Motor neuron (in vitro differentiated cells): ENCODE data around the gene SLC15A4. TPM values are rescaled to one million over a fixed set of nuclear protein-coding genes. Genes with fewer than 3 reads are reported as not detected.

ENCODE experiments used
- ATAC-seq, 8 experiments: fragments of 200-7000 bp; cut with Tn5 transposase; replicated peaks in 6 of 8; 2 replicates each; pipeline ENCODE4 v1.8.0; 2021; ENCODE audit warnings: mild to moderate bottlenecking in 8 of 8, moderate library complexity in 8 of 8
- H3K27ac ChIP-seq, 2 donors: fragments of 250-450 bp; sonication (Bioruptor Pico); 2 replicates each; pipeline ENCODE4 v1.9.0; 2021; ENCODE audit warnings: antibody characterized with exemption in 2 of 2, mild to moderate bottlenecking in 2 of 2, moderate library complexity in 1 of 2
- H3K4me1 ChIP-seq, 2 donors: fragments of 250-450 bp; sonication (Bioruptor Pico); replicated peaks in 1 of 2; 2 replicates each; pipeline ENCODE4 v1.6.1; 2021; ENCODE audit warnings: antibody characterized with exemption in 2 of 2, mild to moderate bottlenecking in 2 of 2, moderate library complexity in 1 of 2
- H3K4me3 ChIP-seq, 5 donors: fragments of 250-450 bp; sonication (Bioruptor Pico); 2 replicates each; pipeline ENCODE4 v1.9.0; 2021; ENCODE audit warnings: antibody characterized with exemption in 5 of 5, mild to moderate bottlenecking in 5 of 5, moderate library complexity in 4 of 5
- WGBS, 10 experiments: fragments of 450-650 bp; shearing (Covaris generic); methylation state at CpG; one replicate each; pipeline ENCODE4 v1.0.0; 2022; 5-methylcytosine and 5-hydroxymethylcytosine counted together
- in situ Hi-C, 9 experiments: fragments of 400-800 bp; cut with MboI; loops; one replicate each; pipeline ENCODE4 v1.15.0; 2021; ENCODE audit warnings: low sequenced_read_pairs in 9 of 9, low pct_unique_long_range_greater_than_20kb in 2 of 9; ENCODE audit not compliant: unreplicated experiment in 9 of 9
- total RNA-seq, 8 experiments: library from RNA; unstranded; fragments of 300-600 nt; gene quantifications; 2 replicates each; pipeline versions ENCODE4 v1.2.3 to v1.2.4, GENCODE V29; 2022

The SLC15A4 gene
- total RNA-seq, 8 experiments from 2014 or later, result 1.8 to 13.9 (median 6.6) TPM

DNA sequence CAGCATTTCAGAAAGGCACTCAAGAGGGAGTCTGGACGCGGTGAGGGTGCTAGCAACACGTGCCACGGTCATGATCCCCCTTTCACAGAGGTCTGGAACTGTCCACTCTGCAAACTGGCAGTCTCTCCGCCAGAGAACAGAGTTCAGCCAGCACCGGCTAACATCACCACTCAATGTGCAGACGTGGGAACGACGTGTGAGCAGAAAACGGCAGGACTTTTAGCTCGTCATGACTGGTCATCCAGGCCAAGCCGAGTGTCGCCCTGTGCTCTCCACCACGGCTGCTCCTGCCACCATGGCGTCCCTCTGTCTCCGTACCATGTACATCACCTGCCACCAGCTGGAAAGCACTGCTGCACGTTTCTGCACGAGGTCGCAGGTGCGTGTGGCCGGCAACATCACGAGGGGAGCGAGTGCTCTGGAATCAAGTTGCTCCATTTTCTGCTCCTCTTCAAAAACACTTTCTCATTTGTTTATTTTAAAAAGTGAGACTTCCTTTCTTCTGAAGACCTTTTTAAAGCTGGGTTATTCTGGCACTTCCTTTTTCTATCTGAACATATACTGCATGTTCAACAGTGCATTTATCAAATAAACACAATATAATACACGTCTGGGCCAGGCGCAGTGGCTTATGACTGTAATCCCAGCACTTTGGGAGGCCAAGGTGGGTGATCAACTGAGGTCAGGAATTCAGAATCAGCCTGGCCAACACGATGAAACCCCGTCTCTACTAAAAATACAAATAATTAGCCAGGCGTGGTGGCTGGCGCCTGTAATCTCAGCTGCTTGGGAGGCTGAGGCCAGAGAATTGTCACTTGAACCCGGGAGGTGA lies 28.0 kb downstream of the SLC15A4 start:
- no peak for ATAC-seq
- in situ Hi-C loops, result loop anchor here in 2 of 9 experiments (25.0 kb wide), 2 partner anchors 533 to 1117 kb away; partner anchors contain the start of genes TMEM132C (in 1 of the 2) and TMEM132D (in 1 of the 2)
- no peak overlapping the region for H3K27ac ChIP-seq
- H3K4me3 ChIP-seq, result no peak overlapping the region
- no peaks in the 10 kb centered on the region for H3K4me1 ChIP-seq
- WGBS, 10 experiments, result 33 to 100% (median 79%) methylated on average over 1 to 21 of the region's 30 CpGs; no CpG with 5 or more reads in 3 of the 10 experiments

DNA sequence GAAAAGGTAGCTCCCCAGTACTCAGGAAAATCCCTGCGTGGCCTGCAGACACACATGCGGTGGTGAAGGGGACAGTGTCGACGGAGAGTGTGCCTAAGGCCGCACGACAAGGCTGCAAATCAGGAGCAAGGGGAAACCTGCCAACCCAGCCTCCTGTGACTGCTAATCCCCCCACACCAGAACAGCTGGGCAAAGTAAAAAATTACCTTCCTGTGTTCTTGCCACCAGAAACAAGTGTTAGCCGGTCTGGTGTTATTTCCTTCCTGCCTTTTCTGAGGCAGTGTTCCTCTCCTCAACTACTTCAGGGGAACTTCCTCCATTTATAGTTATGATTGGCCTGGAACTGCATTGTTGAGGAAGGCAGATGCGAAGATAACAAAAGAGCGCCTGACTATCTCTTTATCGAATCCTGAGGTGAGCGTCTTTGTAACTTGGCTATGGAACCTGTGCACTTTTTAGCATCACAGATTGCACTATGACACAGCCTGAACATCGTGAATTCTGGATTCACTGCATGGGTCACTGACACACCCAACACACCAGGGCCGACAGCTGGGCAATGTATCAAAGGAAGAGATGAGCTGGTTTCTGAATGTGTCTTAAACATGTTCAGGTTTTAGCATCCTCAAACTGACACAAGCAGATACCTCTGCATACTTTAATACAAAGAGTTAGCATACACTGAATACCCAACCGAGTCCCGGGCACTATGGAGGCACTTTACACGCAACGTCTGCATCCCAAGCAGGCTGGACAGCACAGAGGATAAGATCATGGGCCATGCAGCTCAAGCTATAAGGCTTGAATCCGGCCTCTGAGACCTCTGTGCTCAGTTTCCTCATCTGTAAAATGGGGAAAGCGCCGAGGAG lies 28.9 kb downstream of the SLC15A4 start:
- WGBS, 10 experiments, result 60 to 100% (median 77%) methylated on average over 1 to 13 of the region's 20 CpGs; no CpG with 5 or more reads in 1 of the 10 experiments
- ATAC-seq, result no peak
- no peak overlapping the region for H3K27ac ChIP-seq
- in situ Hi-C loops, result loop anchor here in 2 of 9 experiments (25.0 kb wide), 2 partner anchors 533 to 1117 kb away; partner anchors contain the start of genes TMEM132C (in 1 of the 2) and TMEM132D (in 1 of the 2)
- H3K4me3 ChIP-seq, result no peak overlapping the region
- H3K4me1 ChIP-seq, result no peaks in the 10 kb centered on the region

DNA sequence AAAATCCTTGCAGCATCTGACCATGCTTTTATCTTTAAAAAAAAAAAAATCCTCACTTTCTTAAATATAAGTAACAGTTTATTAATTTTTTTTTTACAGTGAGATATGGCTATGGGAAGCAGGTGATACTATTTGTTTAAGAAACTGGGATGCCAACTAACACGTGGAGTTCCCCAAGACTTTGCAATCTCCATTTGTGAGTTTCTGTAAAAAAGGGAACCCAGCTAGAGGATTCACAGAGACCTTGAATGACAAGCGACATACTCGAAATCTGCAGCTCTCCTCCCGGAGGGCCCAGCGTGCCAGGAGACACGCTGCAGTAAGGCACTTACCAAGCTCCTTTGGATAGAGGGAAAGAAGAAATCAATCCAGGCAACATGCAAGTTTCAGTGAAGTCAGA lies 30.1 kb downstream of the SLC15A4 start:
- Histone ChIP-seq H3K4me1 (no peaks in the 10 kb centered on the region), H3K27ac (no peak overlapping the region), H3K4me3 (no peak overlapping the region)
- ATAC-seq, result no peak
- 63 to 100% (median 95%) methylated on average over 1 to 4 of the region's 6 CpGs; no CpG with 5 or more reads in 3 of the 10 experiments for whole genome bisulfite sequencing, 10 experiments
- in situ Hi-C loops, result loop anchor here in 2 of 9 experiments (25.0 kb wide), 2 partner anchors 531 to 1119 kb away; partner anchors contain the start of genes TMEM132C (in 1 of the 2) and TMEM132D (in 1 of the 2)

DNA sequence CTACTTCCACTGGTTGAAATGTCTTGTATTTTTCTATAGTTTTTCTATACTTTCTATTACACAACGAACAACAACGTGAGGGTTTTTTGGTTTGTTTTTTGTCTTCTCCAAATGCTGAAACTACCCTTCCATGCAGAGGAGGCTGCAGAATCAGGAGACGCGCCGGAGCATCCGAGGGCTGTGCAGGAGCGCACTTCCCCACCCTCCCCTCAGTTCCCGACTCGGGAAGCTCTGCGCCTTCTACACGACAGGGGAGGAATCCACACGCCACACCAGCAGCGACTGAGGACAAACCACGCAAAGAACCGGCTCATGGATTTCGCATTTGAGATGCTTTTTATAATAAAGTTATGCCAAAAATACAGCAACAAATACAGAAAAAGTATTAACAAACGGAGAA lies 30.9 kb downstream of the SLC15A4 start:
- no peak for ATAC-seq
- H3K4me1 ChIP-seq, result no peaks in the 10 kb centered on the region
- H3K4me3 ChIP-seq, result no peak overlapping the region
- 47 to 99% (median 89%) methylated on average over 1 to 16 of the region's 17 CpGs for WGBS, 10 experiments
- in situ Hi-C loops, result loop anchor here in 2 of 9 experiments (25.0 kb wide), 2 partner anchors 531 to 1119 kb away; partner anchors contain the start of genes TMEM132C (in 1 of the 2) and TMEM132D (in 1 of the 2)
- no peak overlapping the region for H3K27ac ChIP-seq

DNA sequence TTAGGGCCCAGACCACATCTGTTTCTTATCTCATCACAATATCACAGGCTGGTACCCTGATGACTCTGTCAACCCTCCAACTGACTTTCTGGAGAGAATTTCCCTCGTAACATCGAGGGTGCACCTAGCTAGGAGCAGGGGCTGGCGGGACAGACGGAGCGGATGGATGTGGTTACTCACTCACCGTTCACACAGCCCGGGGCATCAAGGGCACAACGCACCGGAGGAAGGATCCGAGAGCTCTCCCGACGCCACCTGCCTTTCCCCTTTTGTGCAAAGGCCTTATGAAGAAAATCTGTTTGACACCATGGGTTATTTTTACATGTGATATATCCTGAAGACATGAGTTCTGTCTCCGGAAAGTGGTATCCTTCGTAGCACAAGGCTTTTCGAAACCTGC lies 31.4 kb downstream of the SLC15A4 start:
- WGBS, 10 experiments, result 33 to 100% (median 89%) methylated on average over 1 to 10 of the region's 15 CpGs; no CpG with 5 or more reads in 1 of the 10 experiments
- Histone ChIP-seq H3K27ac (no peak overlapping the region), H3K4me1 (no peaks in the 10 kb centered on the region), H3K4me3 (no peak overlapping the region)
- ATAC-seq, result no peak
- in situ Hi-C loops, result loop anchor here in 2 of 9 experiments (25.0 kb wide), 2 partner anchors 530 to 1120 kb away; partner anchors contain the start of genes TMEM132C (in 1 of the 2) and TMEM132D (in 1 of the 2)

DNA sequence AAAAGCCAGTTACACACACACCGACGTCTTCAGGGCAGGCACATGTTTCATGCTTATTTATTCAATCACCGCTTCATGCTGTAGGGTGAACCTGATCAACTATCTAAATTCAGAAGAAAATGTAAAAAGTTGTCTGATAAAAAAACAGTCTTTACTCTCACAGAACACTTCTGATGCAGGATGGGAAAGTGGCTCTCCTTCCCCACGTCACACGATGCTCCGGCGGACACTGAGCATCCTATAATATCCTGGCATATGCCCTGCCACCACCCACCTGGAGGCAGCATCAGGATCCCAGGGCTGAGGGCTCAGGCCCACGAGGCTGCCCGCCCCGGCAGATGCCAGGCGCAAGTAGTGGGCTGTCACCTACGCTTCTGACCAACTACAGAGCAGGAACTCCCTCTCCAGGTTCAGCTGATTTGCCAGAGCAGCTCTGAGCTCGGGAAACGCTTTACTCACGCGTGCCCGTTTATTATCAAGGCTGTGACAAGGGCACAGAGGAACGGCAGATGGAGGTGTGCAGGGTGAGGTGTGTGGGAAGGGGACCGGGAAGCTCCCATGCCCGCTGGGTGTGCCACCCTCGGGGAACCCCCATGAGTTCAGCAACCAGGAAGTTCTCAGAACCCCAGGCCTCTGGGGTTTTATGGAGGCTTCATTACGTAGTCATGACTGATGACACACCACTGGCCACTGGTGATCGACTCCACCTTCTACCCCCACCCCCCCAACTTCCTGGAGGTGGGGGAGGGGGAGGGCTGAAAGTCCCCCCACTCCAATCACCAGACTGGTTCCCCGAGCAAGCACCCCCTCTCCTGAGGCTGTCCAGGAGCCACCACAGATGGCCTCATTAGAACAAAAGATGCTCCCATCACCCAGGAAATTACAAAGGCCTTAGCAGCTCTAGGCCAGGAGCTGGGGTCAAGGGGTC lies 32.1 kb downstream of the SLC15A4 start:
- H3K27ac ChIP-seq, result no peak overlapping the region
- ATAC-seq, result peak in 1 of 8 experiments; percentile 17
- no peaks in the 10 kb centered on the region for H3K4me1 ChIP-seq
- no peak overlapping the region for H3K4me3 ChIP-seq
- 47 to 100% (median 82%) methylated on average over 2 to 10 of the region's 24 CpGs; no CpG with 5 or more reads in 2 of the 10 experiments for WGBS, 10 experiments
- in situ Hi-C loops, result loop anchor here in 2 of 9 experiments (25.0 kb wide), 2 partner anchors 529 to 1121 kb away; partner anchors contain the start of genes TMEM132C (in 1 of the 2) and TMEM132D (in 1 of the 2)

DNA sequence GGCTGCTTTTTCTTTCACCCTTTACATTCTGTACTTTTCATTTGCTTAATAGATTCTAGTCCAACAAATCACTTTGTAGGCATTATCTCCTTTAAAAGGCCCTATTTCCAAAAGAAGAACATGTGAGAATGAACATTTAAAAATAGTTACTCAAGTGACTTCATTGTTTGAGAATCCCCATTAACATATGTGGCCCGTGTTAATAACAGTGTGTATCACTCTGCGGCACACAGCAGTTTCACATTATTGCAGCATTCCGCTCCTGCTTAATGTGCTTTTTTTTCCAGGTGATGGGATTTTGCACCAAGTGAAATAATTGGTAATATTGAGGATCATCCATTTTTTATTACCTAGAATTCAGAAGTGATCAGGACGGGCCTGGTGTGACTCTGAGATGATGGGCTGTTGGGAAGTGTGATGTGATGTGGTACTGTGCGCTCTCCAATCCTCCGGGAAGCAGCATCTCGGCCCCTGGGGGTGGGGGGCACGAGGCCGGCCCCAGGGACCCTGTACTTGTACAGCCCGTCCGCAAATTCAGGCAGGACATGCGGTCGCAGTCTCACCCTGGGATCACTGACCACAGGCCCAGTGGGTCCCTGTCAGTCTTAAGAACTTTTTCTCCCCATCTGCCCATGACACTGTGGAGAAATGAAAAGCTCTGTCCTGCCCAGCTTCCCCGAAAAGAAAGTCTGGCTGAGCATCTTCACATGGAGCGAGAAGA lies 32.9 kb downstream of the SLC15A4 start:
- Histone ChIP-seq H3K27ac (no peak overlapping the region), H3K4me3 (no peak overlapping the region), H3K4me1 (no peaks in the 10 kb centered on the region)
- peak in 3 of 8 experiments; percentile 28 to 81 (median 40) for ATAC-seq
- 10 to 100% (median 79%) methylated on average over 1 to 5 of the region's 15 CpGs; no CpG with 5 or more reads in 1 of the 10 experiments for WGBS, 10 experiments
- in situ Hi-C loops, result loop anchor here in 2 of 9 experiments (25.0 kb wide), 2 partner anchors 529 to 1121 kb away; partner anchors contain the start of genes TMEM132C (in 1 of the 2) and TMEM132D (in 1 of the 2)

DNA sequence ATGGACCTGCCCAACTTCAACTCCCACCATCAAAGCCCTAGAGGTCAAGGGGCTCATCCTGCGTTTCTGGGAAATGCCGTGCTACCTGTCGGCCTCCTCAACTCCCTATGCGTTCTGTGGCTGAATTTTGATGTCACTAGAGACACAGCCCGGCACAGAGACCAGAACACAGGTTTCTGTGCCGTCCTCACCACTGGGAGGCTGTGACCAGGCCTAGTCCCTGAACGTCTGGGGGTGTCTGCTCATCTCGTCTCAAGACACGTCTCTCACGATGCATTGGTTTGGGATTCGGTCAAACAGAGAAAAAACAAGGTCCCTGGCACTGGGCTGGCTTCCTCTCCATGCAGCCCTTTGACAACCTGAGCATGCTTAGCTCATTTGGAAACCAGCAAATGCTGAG lies 33.5 kb downstream of the SLC15A4 start:
- peak in 2 of 8 experiments; percentile 6 to 67 for ATAC-seq
- 40 to 100% (median 64%) methylated on average over 1 to 10 of the region's 11 CpGs; no CpG with 5 or more reads in 4 of the 10 experiments for WGBS, 10 experiments
- no peaks in the 10 kb centered on the region for H3K4me1 ChIP-seq
- in situ Hi-C loops, result loop anchor here in 2 of 9 experiments (25.0 kb wide), 2 partner anchors 528 to 1122 kb away; partner anchors contain the start of genes TMEM132C (in 1 of the 2) and TMEM132D (in 1 of the 2)
- no peak overlapping the region for H3K4me3 ChIP-seq
- H3K27ac ChIP-seq, result no peak overlapping the region

DNA sequence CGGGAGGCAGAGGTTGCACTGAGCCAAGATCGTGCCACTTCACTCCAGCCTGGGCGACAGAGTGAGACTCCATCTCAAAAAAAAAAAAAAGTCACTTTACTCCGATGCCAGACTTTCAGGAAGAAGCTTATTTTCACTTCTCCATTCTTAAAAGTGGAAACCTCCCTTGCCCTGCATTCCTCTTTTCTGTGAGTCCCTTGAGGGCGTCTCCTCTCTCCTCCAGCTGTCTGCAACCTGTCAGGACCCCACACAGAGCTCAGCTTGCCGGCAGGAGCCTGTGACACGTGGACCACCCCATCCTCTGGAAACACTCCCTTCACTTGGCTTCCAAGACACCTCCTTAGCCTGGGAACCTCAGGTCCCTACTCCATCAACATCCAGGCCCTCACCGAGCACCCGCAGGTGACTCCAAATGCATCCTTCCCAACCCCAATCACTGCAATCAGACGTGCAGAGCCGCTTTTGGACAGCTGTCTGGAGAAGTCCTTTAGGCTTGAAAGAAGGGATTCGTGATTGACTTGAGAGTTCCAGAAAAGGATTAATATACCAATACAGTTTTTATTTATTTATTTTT lies 34.3 kb downstream of the SLC15A4 start:
- Histone ChIP-seq H3K27ac (no peak overlapping the region), H3K4me3 (no peak overlapping the region), H3K4me1 (no peaks in the 10 kb centered on the region)
- 31 to 80% (median 61%) methylated on average over 2 to 9 of the region's 12 CpGs; no CpG with 5 or more reads in 1 of the 10 experiments for WGBS, 10 experiments
- no peak for ATAC-seq
- in situ Hi-C loops, result loop anchor here in 2 of 9 experiments (25.0 kb wide), 2 partner anchors 527 to 1123 kb away; partner anchors contain the start of genes TMEM132C (in 1 of the 2) and TMEM132D (in 1 of the 2)

DNA sequence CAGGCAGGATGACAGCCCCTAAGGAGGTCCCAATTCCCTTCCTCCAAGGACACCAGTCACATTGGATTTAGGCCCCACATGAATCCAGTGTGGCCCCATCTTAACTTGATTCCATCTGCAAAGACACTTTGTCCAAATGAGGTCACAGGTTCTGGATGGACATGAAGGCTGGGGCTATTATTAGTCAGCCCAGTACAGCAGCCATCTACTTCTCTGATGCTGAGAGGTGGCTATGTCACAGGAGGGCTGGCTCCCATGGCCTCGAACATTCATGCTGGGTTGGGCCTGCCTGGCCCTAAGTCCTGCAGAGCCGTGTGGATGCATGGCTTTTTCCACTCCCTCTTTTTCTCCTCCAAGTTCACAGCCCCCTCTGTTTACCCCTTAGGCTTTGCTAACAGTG lies 35.9 kb downstream of the SLC15A4 start:
- WGBS, 10 experiments, result no CpG with 5 or more reads among the region's 2 CpGs
- Histone ChIP-seq H3K4me1 (no peaks in the 10 kb centered on the region), H3K4me3 (no peak overlapping the region), H3K27ac (no peak overlapping the region)
- in situ Hi-C loops, result loop anchor here in 2 of 9 experiments (25.0 kb wide), 2 partner anchors 526 to 1124 kb away; partner anchors contain the start of genes TMEM132C (in 1 of the 2) and TMEM132D (in 1 of the 2)
- ATAC-seq, result no peak
